DMS 273 treated with DMSO at 0.1 percent for 48 hours (cell line): Measurements from ENCODE around the gene FRMPD2.
"Not testable (repeated sequence)": the region's sequence is repeated elsewhere in the genome, so short reads cannot be mapped to it uniquely, and the experiment has no call there.

Experiments used
- DNase-seq: peaks from one replicate; lab custom pipeline; 2025; lab: John Stamatoyannopoulos, UW

FRMPD2 gene

GRCh38 chr10:48289501-48290238, 15.2 kb upstream of the FRMPD2 start:
- no peak for DNase-seq

- DNase-seq: no peak
Measured at GRCh38 chr10:48288661-48289060, 14.2 kb upstream of the FRMPD2 start.

GRCh38 chr10:48287417-48288391, 13.2 kb upstream of the FRMPD2 start:
- DNase-seq: peak; percentile 64

- no peak for DNase-seq
Measured at GRCh38 chr10:48286356-48286755, 11.9 kb upstream of the FRMPD2 start.

- DNase-seq: no peak
Measured at GRCh38 chr10:48285710-48286109, 11.2 kb upstream of the FRMPD2 start.

- DNase-seq: no peak
Measured at GRCh38 chr10:48284811-48285210, 10.3 kb upstream of the FRMPD2 start.

- no peak for DNase-seq
Measured at GRCh38 chr10:48284002-48284546, 9.6 kb upstream of the FRMPD2 start.

GRCh38 chr10:48282829-48283228, 8.3 kb upstream of the FRMPD2 start:
- no peak for DNase-seq

GRCh38 chr10:48281697-48282096, 7.2 kb upstream of the FRMPD2 start:
- not testable (repeated sequence) for DNase-seq

- no peak for DNase-seq
Measured at GRCh38 chr10:48279081-48279751, 4.7 kb upstream of the FRMPD2 start.

GRCh38 chr10:48277093-48277492, 2.6 kb upstream of the FRMPD2 start:
- no peak for DNase-seq

GRCh38 chr10:48273741-48274140, 755 bp downstream of the FRMPD2 start:
- DNase-seq: no peak

GRCh38 chr10:48272682-48273081, 1.8 kb downstream of the FRMPD2 start:
- DNase-seq: no peak

GRCh38 chr10:48271047-48271730, 3.3 kb downstream of the FRMPD2 start:
- DNase-seq: no peak

GRCh38 chr10:48266528-48266927, 8.0 kb downstream of the FRMPD2 start:
- no peak for DNase-seq

- no peak for DNase-seq
Measured at GRCh38 chr10:48258105-48258504, 16.4 kb downstream of the FRMPD2 start.

GRCh38 chr10:48257407-48257961, 17.0 kb downstream of the FRMPD2 start:
- DNase-seq: no peak

GRCh38 chr10:48255722-48256121, 18.8 kb downstream of the FRMPD2 start:
- no peak for DNase-seq

- no peak for DNase-seq
Measured at GRCh38 chr10:48254750-48255512, 19.6 kb downstream of the FRMPD2 start.

GRCh38 chr10:48253970-48254657, 20.4 kb downstream of the FRMPD2 start:
- no peak for DNase-seq
